ENCODE measurements around the gene TEX44. TPM values are rescaled to one million over a fixed set of nuclear protein-coding genes. Genes with fewer than 3 reads are reported as not detected.
"Not testable (repeated sequence)": the region's sequence is repeated elsewhere in the genome, so short reads cannot be mapped to it uniquely, and the experiment has no call there.

TEX44 gene
- total RNA-seq, 1 donor from 2014 or later, result not detected

GRCh38 chr2:231573698-231574421, 18.8 kb upstream of the TEX44 start:
- Mint-ChIP-seq H3K4me3 (no peak overlapping the region), H3K36me3 (peaks cover 2% of the 10 kb centered on the region), H3K4me1 (peaks cover 46% of the 10 kb centered on the region), H3K27ac (peak overlapping the region; percentile 91), H3K27me3 (ENCODE audit: insufficient read depth, low read depth) (peaks cover 2% of the 10 kb centered on the region), H3K9me3 (peaks cover 12% of the 10 kb centered on the region)
- Histone ChIP-seq H3K4me3 (no peak overlapping the region), H3K9me3 (ENCODE audit: low read depth) (no peaks in the 10 kb centered on the region), H3F3A (ENCODE audit: low read depth) (peaks cover 34% of the 10 kb centered on the region), H3K79me2 (ENCODE audit: low read depth) (no peaks in the 10 kb centered on the region), H4K20me1 (ENCODE audit: low read depth) (no peaks in the 10 kb centered on the region), H3K36me3 (no peaks in the 10 kb centered on the region), H3K27me3 (no peaks in the 10 kb centered on the region), H3K4me1 (peaks cover 29% of the 10 kb centered on the region), H2AFZ (replicated peaks) (peak overlapping the region; percentile 96), H3K9ac (no peak overlapping the region), H3K27ac (peak overlapping the region; percentile 13), H3K4me2 (peak overlapping the region; percentile 51)
- no peak for TF ChIP-seq CTCF (IDR thresholded peaks at IDR 0.05)
- TF ChIP-seq EZH2phosphoT487 (IDR thresholded peaks at IDR 0.05), result no peak
- TF ChIP-seq EZH2 (IDR thresholded peaks at IDR 0.05), result no peak
- peak; percentile 34 for DNase-seq (ENCODE audit: low spot score)

- H3K4me3 ChIP-seq, result no peak overlapping the region
- H3K4me1 ChIP-seq, result peaks cover 29% of the 10 kb centered on the region
- peaks cover 8% of the 10 kb centered on the region for H3K27me3 Mint-ChIP-seq (ENCODE audit: insufficient read depth, low read depth)
- peak overlapping the region; percentile 24 for H3K4me3 Mint-ChIP-seq
- no peak for DNase-seq (ENCODE audit: low spot score)
- no peak overlapping the region for H3K4me2 ChIP-seq
- H3K27me3 ChIP-seq, result no peaks in the 10 kb centered on the region
- H3K36me3 Mint-ChIP-seq, result peaks cover 4% of the 10 kb centered on the region
- peaks cover 42% of the 10 kb centered on the region for H3K4me1 Mint-ChIP-seq
- H4K20me1 ChIP-seq (ENCODE audit: low read depth), result no peaks in the 10 kb centered on the region
- H3K9ac ChIP-seq, result no peak overlapping the region
- no peaks in the 10 kb centered on the region for H3K36me3 ChIP-seq
- H2AFZ ChIP-seq (replicated peaks), result no peak overlapping the region
- H3K79me2 ChIP-seq (ENCODE audit: low read depth), result no peaks in the 10 kb centered on the region
- H3K27ac Mint-ChIP-seq, result peak overlapping the region; percentile 48
- peaks cover 34% of the 10 kb centered on the region for H3F3A ChIP-seq (ENCODE audit: low read depth)
- H3K9me3 ChIP-seq (ENCODE audit: low read depth), result no peaks in the 10 kb centered on the region
- no peak overlapping the region for H3K27ac ChIP-seq
- TF ChIP-seq EZH2phosphoT487 (IDR thresholded peaks at IDR 0.05) (no peak), CTCF (IDR thresholded peaks at IDR 0.05) (no peak), EZH2 (IDR thresholded peaks at IDR 0.05) (no peak)
- peaks cover 13% of the 10 kb centered on the region for H3K9me3 Mint-ChIP-seq
Measured at GRCh38 chr2:231575612-231576256, 16.9 kb upstream of the TEX44 start.

- Histone ChIP-seq H3K9me3 (ENCODE audit: low read depth) (no peaks in the 10 kb centered on the region), H3K9ac (no peak overlapping the region), H3K4me3 (no peak overlapping the region), H3K36me3 (no peaks in the 10 kb centered on the region), H3K27me3 (no peaks in the 10 kb centered on the region), H2AFZ (replicated peaks) (peak overlapping the region; percentile 42), H3K27ac (no peak overlapping the region), H3F3A (ENCODE audit: low read depth) (peaks cover 29% of the 10 kb centered on the region), H3K79me2 (ENCODE audit: low read depth) (no peaks in the 10 kb centered on the region), H3K4me1 (peaks cover 29% of the 10 kb centered on the region), H3K4me2 (no peak overlapping the region), H4K20me1 (ENCODE audit: low read depth) (no peaks in the 10 kb centered on the region)
- Mint-ChIP-seq H3K27ac (peak overlapping the region; percentile 93), H3K27me3 (ENCODE audit: insufficient read depth, low read depth) (peaks cover 8% of the 10 kb centered on the region), H3K36me3 (peaks cover 4% of the 10 kb centered on the region), H3K4me3 (no peak overlapping the region), H3K9me3 (peaks cover 13% of the 10 kb centered on the region), H3K4me1 (peaks cover 44% of the 10 kb centered on the region)
- no peak for DNase-seq (ENCODE audit: low spot score)
- no peak for TF ChIP-seq EZH2phosphoT487 (IDR thresholded peaks at IDR 0.05)
- no peak for TF ChIP-seq CTCF (IDR thresholded peaks at IDR 0.05)
- TF ChIP-seq EZH2 (IDR thresholded peaks at IDR 0.05), result no peak
Measured at GRCh38 chr2:231576465-231576864, 16.2 kb upstream of the TEX44 start.

- not testable (repeated sequence) for H3K4me3 ChIP-seq; H3K9ac ChIP-seq; H3K79me2 ChIP-seq (ENCODE audit: low read depth); H3K27me3 Mint-ChIP-seq (ENCODE audit: insufficient read depth, low read depth); H2AFZ ChIP-seq (replicated peaks); H3K36me3 ChIP-seq; H3K4me2 ChIP-seq; H4K20me1 ChIP-seq (ENCODE audit: low read depth); H3K27ac ChIP-seq; H3K36me3 Mint-ChIP-seq; H3K27me3 ChIP-seq; H3K9me3 ChIP-seq (ENCODE audit: low read depth); H3K27ac Mint-ChIP-seq; DNase-seq (ENCODE audit: low spot score)
- H3K4me1 ChIP-seq, result peaks cover 15% of the 10 kb centered on the region
- peak overlapping the region; percentile 1 for H3K4me3 Mint-ChIP-seq
- peaks cover 13% of the 10 kb centered on the region for H3K9me3 Mint-ChIP-seq
- peaks cover 16% of the 10 kb centered on the region for H3F3A ChIP-seq (ENCODE audit: low read depth)
- H3K4me1 Mint-ChIP-seq, result peaks cover 26% of the 10 kb centered on the region
Measured at GRCh38 chr2:231578655-231579054, 14.0 kb upstream of the TEX44 start.
